ACHN (cell line): ENCODE measurements around the gene CAMSAP1.

Experiments used
- DNase-seq: peaks from one replicate; pipeline ENCODE4 v3.0.0-alpha.2; 2015
- in situ Hi-C: cut with HindIII; loops from 2 replicates; pipeline ENCODE4 v1.10.0; 2017; ENCODE audit warnings: low sequenced_read_pairs, low pct_ligation_motif_present, low pct_unique_long_range_greater_than_20kb

Gene CAMSAP1

DNA sequence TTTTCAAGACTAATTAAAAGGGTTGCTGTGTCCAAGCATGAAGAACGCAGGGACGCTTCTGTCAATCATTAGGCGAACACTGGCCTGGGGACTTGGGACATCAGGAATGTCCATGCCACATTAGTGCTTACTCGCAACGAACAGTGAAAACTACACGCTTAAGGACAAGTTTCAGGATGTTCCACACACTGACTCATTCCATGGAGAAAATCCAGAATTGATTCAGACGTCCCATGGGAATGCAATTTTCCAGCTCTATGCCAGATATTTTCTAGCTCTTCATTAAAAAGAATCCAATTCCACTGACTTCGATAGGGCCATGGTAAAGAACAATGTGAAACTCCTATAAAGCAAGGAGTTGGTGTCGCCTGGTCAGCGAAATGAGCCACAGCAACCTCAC, 98.2 kb downstream of the CAMSAP1 start:
- no peak for DNase-seq
- in situ Hi-C loops = no loop called here

DNA sequence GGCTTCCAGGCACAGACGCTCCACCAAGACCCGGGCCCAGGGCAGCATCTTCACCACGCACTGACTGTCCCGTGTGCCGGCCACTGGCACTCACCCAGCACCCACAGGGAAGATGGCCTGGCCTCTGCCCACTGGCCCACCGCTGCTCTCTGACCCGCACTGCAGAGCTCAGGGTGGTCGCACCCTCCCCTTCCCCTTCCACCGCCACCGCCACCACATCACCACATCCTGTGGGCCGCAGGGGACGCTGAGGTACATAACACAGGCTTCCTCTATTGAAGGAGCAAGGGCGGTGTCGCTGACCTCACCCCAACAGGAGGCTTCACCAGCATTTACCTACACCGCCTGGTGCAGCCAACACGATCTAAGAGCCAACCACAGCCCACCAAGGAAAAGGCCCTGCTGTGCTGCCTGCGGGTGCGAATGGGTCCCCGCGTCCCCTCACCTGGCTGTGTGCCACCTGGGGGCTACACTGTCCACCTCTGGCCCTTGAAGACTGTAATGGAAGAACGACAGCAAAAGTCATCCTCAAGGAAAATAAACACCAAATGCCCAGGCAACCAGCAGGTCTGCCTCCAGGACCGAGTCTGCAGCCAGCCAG, 101.8 kb downstream of the CAMSAP1 start:
- in situ Hi-C loops = no loop called here
- no peak for DNase-seq

DNA sequence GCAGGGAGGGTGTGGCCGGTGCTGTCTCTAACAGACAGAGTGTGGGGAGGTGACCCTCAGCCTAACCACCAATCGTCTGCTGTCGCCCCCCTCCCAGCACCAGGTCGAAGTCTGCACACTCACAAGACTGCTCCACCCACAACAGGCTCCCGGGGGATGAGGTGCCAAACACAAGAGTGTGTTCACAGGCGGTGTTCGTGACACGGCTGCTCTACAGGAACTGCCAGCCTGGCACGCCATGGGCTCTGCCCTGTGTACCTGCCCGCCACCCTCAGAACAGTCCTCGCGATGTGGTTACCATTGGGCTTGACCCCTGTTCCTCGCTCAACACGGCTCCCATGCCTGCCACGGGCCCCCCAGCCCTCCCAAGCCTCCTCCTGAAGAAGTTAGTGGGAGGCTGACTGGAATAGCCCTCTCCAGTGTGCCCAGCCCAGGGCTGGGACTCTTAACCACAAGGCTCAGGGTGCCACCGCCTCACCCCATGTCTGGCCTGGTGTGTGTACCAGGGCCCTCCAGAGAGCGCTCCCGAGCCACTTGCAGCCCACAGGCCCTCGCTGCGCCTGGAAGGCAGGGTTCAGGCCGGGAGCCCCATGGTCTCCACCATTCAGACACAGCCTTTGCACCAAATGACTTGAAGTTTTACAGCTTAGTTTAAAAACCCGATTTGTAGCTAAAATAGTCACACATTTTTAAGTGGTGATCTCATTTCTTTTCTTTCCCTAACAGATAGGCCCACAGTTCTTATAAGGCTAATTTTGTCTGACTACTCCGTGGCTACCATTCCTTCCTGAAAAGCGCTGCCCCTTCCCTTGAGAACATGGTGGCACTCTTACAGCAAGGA, 102.5 kb downstream of the CAMSAP1 start:
- in situ Hi-C loops = no loop called here
- no peak for DNase-seq

DNA sequence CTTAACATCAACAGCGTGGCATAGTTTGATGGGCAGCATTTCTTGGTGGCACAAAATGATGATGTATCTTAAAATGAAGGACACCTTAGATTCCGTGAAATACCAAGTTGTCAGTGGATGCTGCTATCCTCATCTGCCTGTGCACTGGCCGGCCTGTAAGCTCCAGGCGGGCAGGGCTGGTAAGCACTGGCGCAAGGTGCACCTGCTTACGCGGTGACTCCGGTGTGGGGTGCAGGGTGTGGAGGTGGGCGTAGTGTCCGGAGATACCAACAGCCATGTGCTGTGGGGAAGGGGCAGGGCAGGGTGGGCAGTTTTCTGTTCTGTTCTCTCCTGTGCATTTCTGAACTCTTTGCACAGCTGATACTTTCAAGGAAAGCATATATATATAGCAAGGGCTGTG, 103.9 kb downstream of the CAMSAP1 start:
- in situ Hi-C loops = no loop called here
- DNase-seq = no peak

DNA sequence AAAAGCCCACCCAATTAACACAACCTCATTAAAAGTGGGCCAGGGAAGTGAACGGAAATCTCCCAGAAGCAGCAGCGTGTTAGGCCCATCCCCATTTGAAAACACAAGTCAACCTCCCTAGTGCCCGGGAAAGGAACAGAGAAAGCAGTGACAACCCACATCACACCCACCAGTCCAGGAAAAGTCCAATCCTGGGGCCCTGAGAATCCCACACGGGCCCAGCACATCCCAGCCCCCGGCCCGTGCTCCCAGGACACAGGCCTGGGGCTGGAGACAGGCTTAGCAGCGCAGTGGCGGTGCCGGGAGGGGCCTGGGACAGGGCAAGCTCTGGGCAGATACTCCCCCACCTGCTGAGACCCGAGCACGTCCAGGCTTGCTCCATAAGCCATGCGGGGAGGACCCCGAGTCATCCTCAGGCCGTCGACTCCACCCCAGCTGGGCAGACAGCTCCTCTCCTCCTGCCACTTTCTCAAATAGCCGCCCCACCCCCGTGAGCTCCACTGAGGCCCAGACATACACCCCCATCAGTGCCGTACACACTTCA, 104.4 kb downstream of the CAMSAP1 start:
- no peak for DNase-seq
- in situ Hi-C loops = no loop called here

DNA sequence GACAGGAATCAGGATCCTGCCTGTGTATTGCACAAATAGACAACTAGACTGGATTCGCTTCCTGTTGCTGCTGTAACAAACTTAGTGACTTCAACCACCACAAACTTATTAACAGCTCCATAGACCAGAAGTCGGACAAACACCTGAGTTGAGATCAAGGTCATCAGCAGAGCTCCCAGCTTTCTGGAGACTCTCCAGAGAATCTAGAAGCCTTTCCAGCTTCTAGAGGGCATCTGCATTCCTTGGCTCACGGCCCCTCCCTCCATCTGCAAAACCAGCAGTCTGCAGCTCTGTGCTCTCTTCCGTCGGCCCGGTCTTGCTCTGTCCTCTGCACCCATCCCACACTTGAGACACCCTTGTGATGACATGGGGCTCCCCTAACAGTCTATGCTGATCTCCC, 106.3 kb downstream of the CAMSAP1 start:
- DNase-seq = no peak
- in situ Hi-C loops = no loop called here

DNA sequence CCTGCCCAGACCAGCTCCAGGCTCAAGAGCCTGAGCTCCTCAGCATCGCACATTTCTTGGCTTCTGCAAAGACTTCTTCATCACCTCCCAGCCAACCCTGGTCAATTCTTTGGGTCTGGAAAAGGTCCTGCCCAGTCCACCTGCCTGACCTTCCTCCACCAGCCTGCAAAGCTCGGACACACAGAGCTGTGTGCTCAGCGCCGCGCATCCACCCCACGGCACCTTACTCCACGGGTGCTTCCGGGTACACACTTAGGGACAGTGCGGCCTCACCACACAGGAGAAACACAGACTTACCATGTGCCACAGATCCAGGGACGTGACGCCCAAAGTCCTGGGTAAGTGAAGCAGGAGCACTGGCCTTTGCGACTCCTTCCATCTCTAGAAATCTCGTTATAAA, 108.1 kb downstream of the CAMSAP1 start:
- DNase-seq = no peak
- in situ Hi-C loops = no loop called here

DNA sequence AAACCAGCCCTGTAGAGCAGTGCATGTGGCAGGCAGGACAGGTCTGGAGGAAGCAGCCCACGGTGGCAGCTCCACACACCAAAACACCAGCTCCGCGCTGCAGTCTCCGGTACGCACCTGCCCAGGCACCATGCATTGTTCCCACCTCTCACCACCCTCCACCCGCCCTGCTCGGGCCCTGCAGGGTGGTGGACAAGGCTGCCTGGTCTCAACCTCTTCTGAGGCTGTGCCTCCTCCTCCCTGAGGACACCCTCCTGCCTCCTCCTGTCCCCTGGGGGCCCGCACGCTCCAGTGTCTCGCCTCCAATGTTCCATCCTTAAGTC, 109.1 kb downstream of the CAMSAP1 start:
- in situ Hi-C loops = no loop called here

DNA sequence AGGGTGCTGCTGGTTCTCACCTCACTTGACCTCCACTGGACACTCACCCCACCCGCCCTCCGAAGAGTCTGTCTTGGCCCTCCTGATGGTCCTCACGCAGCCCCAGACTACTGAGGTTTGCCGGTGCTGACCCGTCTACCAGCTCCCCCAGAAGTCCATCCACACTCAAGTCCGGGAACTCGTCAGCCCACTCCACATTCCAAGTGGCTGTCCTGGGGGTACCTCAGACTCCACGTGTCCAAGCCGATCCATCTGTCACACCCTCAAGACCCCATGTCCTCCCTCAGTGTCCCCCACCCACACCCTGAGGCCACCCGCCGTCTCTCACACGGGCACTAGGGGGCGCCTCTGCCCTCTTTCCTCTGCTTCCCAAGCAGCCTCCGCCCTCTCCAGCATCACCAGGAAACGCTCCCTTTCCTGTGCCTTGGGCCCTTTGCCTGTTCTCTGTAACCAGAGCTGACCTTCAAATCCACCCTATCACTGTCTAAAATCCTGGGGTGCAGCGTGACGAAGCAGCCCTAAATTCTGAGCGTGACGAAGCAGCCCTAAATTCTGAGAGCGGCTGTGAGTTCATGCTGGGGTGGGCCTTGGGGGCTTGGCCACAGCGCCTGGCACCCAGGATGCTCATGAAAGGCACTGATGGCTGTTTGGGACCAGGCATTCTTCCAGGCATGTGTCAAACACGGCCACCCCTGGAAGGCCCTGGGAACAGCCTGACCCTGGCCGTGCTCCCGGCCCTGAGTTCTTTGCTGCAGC, 109.7 kb downstream of the CAMSAP1 start:
- peak; percentile 40 for DNase-seq
- in situ Hi-C loops = no loop called here

More for the DNA sequence above, 109.1 kb downstream of the CAMSAP1 start:
- DNase-seq = no peak

DNA sequence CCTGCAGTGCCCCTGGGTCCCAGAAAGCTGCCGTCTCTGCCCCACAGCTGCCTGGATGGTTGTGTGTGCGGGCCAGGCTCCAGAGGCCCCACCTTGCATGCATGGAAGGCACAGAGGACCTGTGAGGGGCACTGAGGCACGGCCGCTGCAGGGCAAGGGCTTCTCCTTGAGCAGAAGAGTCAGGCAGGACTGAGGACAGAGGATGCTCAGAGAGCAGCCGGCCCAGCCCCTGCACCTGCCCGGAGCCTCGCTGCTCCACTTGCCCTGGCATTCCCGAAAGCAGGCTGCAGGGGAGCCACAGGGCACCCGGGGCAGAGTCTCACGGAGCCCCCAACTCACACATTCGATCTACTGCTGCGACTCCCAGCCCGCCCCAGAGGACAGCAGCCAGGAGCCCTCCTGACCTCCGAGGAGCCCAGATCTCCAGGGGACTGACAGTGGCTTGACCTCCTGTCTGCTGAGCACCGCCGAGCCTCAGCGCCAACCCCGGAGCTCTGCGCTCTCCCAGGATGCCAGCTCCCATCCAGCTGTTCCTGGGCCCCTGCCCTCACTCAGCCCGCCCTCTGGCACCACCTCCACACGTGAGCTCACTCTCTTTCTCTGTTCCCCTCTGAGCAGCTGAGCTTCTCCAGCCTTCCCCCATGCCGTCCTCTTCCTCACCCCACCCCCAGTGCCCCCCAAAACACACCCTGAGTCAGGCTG, 110.4 kb downstream of the CAMSAP1 start:
- DNase-seq = no peak
- in situ Hi-C loops = no loop called here

DNA sequence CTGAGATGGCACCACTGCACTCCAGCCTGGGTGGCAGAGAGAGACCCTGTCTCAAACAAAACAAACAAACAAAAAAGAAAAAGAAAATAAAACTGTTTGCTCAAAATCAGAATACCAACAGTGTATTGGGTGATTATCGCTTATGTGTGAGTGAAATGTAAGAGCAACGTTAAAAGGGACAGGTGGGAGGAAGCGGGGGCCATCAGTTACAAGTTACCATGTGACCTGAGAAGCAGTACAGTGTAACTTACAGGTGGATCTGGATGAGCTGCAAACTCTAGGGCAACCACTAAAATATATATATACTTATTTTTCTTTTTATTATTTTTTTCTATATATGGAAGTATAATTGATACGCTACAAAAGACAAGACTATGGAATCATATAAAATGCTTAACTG, 112.0 kb downstream of the CAMSAP1 start:
- no peak for DNase-seq
- in situ Hi-C loops = no loop called here

DNA sequence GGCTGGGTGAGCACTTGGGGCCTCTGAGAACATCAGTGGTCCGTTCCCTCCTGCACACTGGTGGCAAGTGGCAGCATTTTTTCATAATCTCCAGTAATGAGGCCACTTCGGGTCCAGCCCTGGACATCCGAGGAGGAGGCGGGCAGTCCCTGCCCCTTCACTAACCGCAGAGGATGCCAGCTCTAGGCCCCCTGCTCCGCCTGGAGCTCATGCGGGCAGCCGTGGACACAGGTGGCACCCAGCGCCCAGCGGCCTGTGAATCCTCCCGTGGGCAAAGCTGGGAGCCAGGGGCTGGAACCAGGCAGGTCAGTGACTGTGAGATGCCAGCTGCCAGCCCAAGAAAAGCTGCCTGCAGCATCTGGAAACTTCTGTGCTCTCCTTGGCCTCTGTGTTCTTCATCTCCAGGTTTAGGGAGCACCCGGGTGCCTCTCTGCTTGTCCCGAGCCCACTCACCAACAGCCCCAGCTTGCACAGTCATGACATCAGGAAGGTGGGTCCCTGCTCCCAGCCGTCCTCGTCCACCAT, 112.9 kb downstream of the CAMSAP1 start:
- in situ Hi-C loops = no loop called here
- no peak for DNase-seq

DNA sequence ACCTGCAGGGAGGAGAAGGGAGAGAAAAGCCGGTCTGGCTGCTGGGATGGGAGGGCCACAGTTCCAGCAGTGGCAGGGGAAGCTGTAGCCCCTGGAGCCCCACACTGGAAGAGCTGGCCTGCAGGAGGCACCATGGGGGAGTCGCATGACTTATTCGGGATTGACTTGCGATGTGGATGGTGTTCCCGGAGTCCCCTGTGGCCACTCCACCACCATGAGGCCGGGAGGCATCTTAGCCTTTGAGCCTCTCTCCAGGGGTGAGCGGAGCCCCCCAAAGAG, 113.3 kb downstream of the CAMSAP1 start:
- in situ Hi-C loops = no loop called here
- no peak for DNase-seq

DNA sequence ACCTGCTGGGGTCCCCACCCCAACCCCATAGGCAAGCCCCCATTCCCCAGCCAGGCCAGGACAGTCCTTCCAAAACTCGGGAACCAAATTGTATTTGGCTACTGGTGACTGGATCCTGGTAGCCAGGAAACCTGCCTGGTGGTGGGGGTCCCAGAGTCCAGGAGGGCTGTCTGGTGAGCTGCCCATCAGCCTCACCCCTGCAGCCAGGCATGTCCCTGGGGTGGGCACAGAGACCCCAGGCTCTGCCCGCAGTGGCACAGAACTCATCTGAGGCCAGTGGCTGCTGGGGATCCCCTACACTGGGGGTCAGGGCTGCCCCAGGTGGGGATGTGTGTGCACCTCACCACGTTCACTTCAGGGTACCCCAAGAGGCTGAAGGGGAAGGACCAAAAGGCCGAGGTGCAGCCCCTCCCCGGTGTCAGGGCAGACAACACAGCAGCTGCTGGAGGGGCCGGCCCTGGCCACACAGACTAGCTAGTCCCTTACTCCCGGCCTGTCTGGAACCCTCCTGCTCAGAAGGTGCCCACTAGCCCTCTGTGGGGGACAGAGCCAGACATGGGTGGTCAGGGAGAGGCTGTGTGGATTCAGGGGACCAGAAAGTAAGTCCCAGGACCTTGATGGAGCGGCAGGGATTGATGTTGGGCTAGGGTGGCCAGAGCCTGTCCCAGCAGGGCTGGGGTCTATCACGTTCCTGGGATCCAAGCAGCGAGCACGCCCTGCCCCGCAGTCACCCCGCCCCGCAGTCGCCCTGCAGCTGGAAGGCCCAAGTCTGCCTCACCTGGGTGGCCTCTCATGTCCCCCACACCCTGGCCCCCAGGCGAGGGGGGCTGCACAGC, 113.9 kb downstream of the CAMSAP1 start:
- in situ Hi-C loops = no loop called here
- no peak for DNase-seq

DNA sequence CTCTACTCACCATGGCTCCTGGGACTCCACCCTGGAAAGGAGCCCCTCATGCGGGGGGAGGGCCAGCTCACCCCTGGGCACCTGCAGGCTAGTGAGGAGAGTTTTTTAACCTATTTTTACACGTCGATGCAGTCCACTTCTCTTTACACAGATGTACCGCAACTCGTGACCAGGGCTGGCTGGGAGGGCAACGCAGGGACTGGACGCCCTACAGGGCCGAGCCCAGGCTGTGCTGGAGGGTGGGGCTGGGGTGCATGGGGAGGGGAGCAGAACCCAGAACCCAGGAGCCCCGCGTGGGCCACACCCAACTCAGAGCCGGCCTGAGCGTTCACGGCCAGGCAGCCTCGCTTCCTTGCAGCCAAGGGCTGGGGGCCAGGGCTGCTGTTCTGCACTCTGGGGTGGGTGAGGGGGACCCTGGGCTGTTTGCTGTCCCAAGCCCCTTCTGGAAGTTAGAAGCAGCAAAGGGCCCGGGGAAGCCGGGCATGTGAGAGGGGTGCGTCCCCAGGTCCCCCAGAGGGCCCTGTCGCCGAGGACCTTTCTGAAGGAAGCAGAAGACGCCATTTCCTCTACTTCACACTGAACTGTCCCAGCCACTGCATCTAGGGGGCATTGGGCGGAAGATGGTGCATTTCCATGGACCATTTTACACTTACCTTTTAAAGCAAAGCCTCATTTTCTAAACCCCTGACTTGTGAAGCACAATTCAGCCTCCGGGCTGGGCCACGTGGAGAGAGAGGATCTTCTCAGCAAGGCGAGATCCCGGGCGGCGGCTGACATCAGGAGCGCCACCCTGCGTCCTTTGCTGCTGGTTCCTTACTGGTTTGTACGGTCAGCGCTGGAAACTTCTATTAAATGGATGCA, 114.8 kb downstream of the CAMSAP1 start:
- DNase-seq = no peak
- in situ Hi-C loops = no loop called here

DNA sequence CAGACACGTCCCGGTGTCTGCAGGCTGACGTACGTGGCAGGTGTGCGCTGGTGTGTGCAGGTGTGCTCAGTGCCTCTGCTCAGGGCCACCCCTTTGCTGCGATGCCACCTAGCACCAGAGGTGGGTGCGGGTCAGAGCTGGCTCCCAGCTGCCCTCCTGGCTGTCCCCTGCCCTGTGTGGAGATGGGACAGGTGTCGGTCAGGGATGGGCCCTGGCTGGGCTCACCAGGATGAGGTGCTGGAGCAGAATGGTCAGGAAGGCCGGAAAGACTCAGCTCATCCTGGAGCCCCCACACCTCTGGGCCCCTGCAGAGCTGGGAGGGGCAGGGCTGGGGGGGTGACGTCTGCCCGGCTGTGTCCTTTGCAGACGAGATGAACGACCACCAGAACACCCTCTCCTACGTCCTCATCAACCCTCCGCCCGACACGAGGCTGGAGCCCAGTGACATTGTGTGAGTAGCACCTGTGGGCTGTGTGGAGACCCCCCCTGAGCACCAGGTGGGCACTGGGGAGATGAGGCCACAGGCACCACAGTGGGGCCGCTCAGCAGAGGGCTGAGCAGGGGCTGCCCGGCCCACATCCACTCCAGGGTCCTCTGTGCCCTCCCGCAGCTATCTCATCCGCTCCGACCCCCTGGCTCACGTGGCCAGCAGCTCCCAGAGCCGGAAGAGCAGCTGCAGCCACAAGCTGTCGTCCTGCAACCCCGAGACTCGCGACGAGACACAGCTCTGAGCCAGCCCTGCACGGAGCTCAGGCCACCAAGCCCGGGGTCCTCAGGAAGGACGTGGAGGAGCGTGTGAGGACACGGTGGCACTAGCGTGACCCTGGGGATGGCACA, 115.7 kb downstream of the CAMSAP1 start:
- in situ Hi-C loops = no loop called here
- DNase-seq = no peak
